ENCODE results near the gene ZNF90.
"Not testable (repeated sequence)": the region's sequence is repeated elsewhere in the genome, so short reads cannot be mapped to it uniquely, and the experiment has no call there.

Gene ZNF90

DNA sequence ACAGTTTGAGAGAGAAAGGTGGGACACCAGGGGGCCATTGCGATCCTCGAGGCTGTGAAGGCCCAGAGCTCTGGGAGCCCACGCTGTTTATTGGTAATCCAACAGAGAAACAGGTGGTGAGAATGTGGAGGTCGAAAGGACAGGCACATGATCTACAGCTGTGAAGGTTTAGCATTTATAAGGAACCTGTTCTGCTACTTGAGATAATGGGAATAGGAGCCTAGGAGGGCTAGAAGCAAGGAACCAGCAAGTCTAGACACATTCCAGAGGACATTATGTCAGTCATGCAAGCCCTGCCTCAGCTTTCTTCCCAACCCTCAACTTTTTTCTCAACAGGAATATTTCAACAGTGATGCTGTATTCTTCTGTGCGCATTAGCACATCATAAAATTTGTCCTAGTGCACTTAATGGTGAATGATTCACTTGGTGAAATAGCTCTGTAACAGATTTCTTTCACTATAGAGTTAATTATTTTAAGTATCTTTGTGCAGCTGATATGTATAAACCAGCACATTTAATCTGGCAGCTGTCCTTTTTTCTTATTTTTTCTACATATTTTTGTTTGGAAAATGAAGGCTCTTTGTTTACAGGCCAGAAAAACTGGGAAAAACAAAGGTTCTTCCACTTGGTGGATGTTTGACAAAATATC lies 25.4 kb downstream of the ZNF90 start:
- no peak for DNase-seq (ENCODE audit: low read depth in 2 of 2)

GRCh38 chr19:20107301-20107700 lies 29.5 kb downstream of the ZNF90 start:
- DNase-seq (ENCODE audit: low read depth in 2 of 2): no peak

DNA sequence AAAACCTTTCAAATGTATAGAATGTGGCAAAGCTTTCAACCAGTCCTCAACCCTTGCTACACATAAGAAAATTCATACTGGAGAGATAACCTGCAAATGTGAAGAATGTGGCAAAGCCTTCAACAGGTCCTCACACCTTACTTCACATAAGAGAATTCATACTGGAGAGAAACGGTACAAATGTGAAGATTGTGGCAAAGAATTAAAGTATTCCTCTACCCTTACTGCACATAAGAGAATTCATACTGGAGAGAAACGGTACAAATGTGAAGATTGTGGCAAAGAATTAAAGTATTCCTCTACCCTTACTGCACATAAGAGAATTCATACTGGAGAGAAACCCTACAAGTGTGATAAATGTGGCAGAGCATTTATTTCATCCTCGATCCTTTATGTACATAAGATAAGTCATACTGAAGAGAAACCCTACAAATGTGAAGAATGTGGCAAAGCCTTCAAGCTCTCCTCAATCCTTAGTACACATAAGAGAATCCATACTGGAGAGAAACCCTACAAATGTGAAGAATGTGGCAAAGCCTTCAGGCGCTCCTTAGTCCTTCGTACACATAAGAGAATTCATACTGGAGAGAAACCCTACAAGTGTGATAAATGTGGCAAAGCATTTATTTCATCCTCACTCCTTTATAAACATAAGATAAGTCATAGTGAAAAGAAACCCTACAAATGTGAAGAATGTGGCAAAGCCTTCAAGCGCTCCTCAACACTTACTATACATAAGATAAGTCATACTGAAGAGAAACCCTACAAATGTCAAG lies 40.5 kb downstream of the ZNF90 start:
- DNase-seq (ENCODE audit: low read depth in 2 of 2): not testable (repeated sequence)

DNA sequence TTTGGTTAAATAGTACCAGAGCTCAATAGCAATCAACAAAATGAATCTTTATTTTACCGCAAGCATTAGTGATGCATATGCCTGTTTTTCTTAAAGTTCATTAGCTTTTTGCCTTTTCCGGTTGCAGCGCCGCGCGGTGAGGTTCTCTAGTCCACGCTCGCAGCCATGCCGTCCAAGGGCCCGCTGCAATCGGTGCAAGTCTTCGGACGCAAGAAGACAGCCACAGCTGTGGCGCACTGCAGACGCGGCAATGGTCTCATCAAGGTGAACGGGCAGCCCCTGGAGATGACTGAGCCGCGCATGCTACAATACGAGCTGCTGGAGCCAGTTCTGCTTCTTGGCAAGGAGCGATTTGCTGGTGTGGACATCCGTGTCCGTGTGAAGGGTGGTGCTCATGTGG lies 47.1 kb downstream of the ZNF90 start:
- DNase-seq (ENCODE audit: low read depth in 2 of 2): no peak

DNA sequence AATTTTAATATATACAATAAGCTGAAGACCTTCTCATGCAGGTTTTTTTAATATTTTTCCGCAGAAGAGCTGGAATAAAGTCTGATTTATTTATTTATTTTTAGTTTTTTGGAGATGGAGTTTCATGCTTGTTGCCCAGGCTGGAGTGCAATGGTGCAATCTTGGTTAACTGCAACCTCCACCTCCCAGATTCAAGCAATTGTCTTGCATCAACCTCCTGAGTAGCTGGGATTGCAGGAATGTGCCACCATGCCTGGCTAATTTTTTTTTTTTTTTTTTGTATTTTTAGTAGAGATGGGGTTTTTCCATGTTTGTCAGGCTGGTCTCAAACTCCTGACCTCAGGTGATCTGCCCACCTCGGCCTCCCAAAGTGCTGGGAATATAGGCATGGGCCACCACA lies 55.1 kb downstream of the ZNF90 start:
- DNase-seq (ENCODE audit: low read depth in 2 of 2): not testable (repeated sequence)

- not testable (repeated sequence) for DNase-seq (ENCODE audit: low read depth in 2 of 2)
Measured at GRCh38 chr19:20137714-20138113, 59.9 kb downstream of the ZNF90 start.

GRCh38 chr19:20151617-20152145 lies 73.9 kb downstream of the ZNF90 start:
- no peak for DNase-seq (ENCODE audit: low read depth in 2 of 2)

DNA sequence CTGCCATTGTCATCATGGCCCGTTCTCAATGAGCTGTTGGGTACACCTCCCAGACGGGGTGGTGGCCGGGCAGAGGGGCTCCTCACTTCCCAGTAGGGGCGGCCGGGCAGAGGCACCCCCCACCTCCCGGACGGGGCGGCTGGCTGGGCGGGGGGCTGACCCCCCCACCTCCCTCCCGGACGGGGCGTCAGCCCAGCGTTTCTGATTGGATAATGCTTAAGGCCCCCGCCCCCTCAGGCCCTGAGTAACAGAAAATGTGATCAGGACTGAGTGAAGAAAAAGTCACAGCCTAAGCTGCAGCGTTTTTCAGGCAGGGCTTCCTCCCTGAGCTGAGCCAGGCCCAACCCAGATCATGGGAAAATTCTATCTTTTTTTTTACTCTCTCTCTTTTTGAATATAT lies 74.7 kb downstream of the ZNF90 start:
- DNase-seq (ENCODE audit: low read depth in 2 of 2): not testable (repeated sequence)

- DNase-seq (ENCODE audit: low read depth in 2 of 2): no peak
Measured at GRCh38 chr19:20153281-20153680, 75.5 kb downstream of the ZNF90 start.

GRCh38 chr19:20154636-20155035 lies 76.8 kb downstream of the ZNF90 start:
- DNase-seq (ENCODE audit: low read depth in 2 of 2): no peak

DNA sequence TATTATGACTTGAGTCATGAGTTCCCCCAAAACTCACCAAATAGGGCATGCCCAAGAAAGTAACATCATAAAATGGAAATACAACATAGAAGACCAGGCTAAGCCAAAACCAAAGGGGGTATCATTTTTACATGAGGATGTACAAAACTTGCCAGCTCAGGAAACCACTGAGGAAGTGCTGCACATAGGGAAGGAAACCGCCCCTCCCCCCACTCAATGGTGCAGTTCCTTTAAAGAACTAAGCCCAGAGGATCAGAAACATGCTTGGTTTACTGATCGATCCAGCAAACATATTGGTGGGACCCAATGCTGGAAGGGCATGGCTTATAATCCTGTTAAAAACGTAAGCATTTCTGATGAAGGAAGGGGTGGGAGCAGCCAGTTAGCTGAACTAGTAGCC lies 85.0 kb downstream of the ZNF90 start:
- DNase-seq (ENCODE audit: low read depth in 2 of 2): no peak

- no peak for DNase-seq (ENCODE audit: low read depth in 2 of 2)
Measured at GRCh38 chr19:20164456-20164855, 86.7 kb downstream of the ZNF90 start.

DNA sequence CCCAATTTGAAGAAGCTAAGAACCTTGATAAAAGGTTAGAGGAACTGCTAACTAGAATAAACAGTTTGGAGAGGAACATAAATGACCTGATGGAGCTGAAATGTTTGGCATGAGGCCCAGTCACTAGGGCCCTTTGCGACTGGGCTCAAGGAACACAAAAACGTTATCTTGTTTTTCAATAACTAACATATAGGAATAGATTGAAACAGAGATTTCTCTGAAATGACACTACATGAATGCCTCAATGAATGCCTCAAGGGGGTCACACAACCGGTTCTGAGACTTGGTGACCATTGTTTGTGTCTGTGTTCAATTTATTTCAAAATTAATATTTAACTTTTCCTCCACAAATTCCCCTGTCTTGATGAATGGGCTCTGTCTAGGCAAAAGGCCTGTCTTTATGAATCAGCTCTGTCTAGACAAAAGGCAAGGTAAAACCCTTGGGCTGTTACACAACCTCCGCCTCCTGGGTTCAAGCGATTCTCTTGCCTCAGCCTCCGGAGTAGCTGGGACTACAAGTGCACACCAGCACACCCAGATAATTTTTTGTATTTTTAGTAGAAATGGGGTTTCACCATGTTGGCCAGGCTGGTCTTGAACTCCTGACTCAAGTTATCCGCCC lies 88.3 kb downstream of the ZNF90 start:
- no peak for DNase-seq (ENCODE audit: low read depth in 2 of 2)

GRCh38 chr19:20167020-20167644 lies 89.3 kb downstream of the ZNF90 start, which contains the start of gene ZNF486:
ZNF486 (plus strand) TSS chr19:20167214; CDS start chr19:20167331, 117 bp downstream.
- peak; percentile 87 to 89 for DNase-seq (ENCODE audit: low read depth in 2 of 2)

DNA sequence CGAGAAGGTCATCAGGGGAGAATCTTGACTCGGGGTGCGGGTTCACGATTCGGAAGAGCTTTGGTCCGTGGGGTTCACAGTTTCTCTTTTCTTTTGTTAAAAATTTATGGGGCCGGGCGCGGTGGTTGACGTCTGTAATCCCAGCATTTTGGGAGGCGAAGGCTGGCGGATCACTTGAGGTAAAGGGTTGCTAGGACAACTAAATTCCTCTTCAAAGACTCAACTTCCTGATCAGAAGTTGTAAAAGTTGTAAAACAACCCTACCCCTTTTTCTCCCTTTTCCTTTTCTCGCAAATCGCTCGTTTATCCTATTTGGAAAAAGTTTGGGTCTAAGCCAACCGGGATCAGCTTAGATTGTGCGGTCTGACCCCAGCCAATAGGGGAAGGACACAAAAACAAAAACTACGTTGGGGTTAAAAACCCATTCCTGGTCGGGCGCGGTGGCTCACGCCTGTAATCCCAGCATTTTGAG lies 89.9 kb downstream of the ZNF90 start:
- DNase-seq (ENCODE audit: low read depth in 2 of 2): no peak
